Adrenal gland (tissue), 12 donors: Measurements from ENCODE around the gene UCHL3. TPM values are rescaled to one million over a fixed set of nuclear protein-coding genes. Genes with fewer than 3 reads are reported as not detected.

Source experiments
- DNase-seq, 7 donors: peaks; one replicate each; pipeline ENCODE4 v3.0.0-alpha.2; 2019 to 2020
- H3K27ac ChIP-seq, 5 donors: fragments of 200-600 bp; sonication (generic) in 4 of 5; 1 replicate in 3 of 5; 2 replicates in 2 of 5; pipeline versions ENCODE4 v1.5.1 to v1.8.0; 2016 to 2020; ENCODE audit warnings: mild to moderate bottlenecking in 1 of 5
- H3K27me3 ChIP-seq: fragments of 200-600 bp; 2 replicates; pipeline ENCODE4 v1.8.0; 2021
- H3K36me3 ChIP-seq, 2 donors: fragments of 200-600 bp; replicated peaks in 1 of 2; 1 replicate in 1 of 2; 2 replicates in 1 of 2; pipeline versions ENCODE4 v1.5.1 to v1.8.0; 2018 to 2022
- H3K4me1 ChIP-seq, 2 donors: fragments of 200-600 bp; replicated peaks in 1 of 2; 1 replicate in 1 of 2; 2 replicates in 1 of 2; pipeline versions ENCODE4 v1.5.1 to v1.8.0; 2018 to 2021
- H3K4me3 ChIP-seq, 4 donors: fragments of 200-600 bp; sonication (generic) in 3 of 4; one replicate each; pipeline ENCODE4 v1.5.1; 2016 to 2018
- H3K9me3 ChIP-seq, 3 donors: fragments of 200-600 bp; sonication (generic) in 1 of 3; replicated peaks in 1 of 3; 1 replicate in 2 of 3; 2 replicates in 1 of 3; pipeline versions ENCODE4 v1.5.1 to v1.8.0; 2016 to 2021
- CTCF ChIP-seq, 6 experiments: fragments of 450-650 bp in 4 of 6; fragments of 200-600 bp in 2 of 6; sonication (generic) in 1 of 6; IDR thresholded peaks; 1 replicate in 5 of 6; 2 replicates in 1 of 6; pipeline versions ENCODE4 v1.5.1 to v1.8.0; 2016 to 2021; ENCODE audit warnings: antibody characterized with exemption in 6 of 6, mild to moderate bottlenecking in 2 of 6, moderate library complexity in 1 of 6
- POLR2A ChIP-seq, 2 donors: fragments of 450-650 bp; IDR thresholded peaks; one replicate each; pipeline ENCODE4 v1.6.1; 2017; ENCODE audit warnings: antibody characterized with exemption in 2 of 2, mild to moderate bottlenecking in 2 of 2, moderate library complexity in 1 of 2
- WGBS, 4 donors: extraction: QIAGEN DNeasy Blood & Tissue Kit in 2 of 4; methylation state at CpG; one replicate each; pipeline versions ENCODE4 v1.1.5 to v1.1.7; 2013 to 2017; 5-methylcytosine and 5-hydroxymethylcytosine counted together
- intact Hi-C, 2 donors: fragments of 100-400 bp; cut with DNase I; formaldehyde crosslinking; loops; one replicate each; pipeline versions ENCODE4 v1.14.1 to v1.15.0; 2022 to 2023
- polyA plus RNA-seq, 3 donors: library from polyadenylated mRNA; stranded (reverse); fragments of 200-250 nt in 2 of 3; fragments of 350-450 nt in 1 of 3; fragmentation: Illumina TruSeq in 1 of 3; extraction: RNeasy Lipid Tissue Mini Kit (QIAGEN cat#74804) in 1 of 3; gene quantifications; one replicate each; pipeline ENCODE4 v1.2.3, GENCODE V29; 2013 to 2014
- total RNA-seq, 9 donors: library from RNA; depleted of rRNA in 4 of 9; stranded (reverse); fragments of >200 nt in 4 of 9; fragments of 120-200 nt in 1 of 9; fragmentation: NEBNext Ultra II Directional in 1 of 9; extraction: Animal tissue kit (Norgen Biotek cat#: 25700) in 1 of 9; gene quantifications; one replicate each; pipeline versions ENCODE4 v1.1.0 to v1.2.4, GENCODE V29; 2013 to 2023
- donor health status: healthy with polysubstance abuse.
- donor health status: Bipolar disorder and iron deficiency.
- donor health status: DM: yes; HTN: yes; CAD: no.
- donor health status: DM: no; HTN: no; CAD: no.
- donor health status: DM: no; HTN: no; CAD: no.
- donor health status: DM: yes; HTN: yes; CAD: no.

The UCHL3 gene
- total and polyA plus RNA-seq, 12 donors: 33.5 to 183 (median 62.7) TPM

- H3K27me3 ChIP-seq: no peaks in the 10 kb centered on the region
- DNase-seq: no peak
- peaks cover 0 to 3% of the 10 kb centered on the region in 2 donors for H3K36me3 ChIP-seq
- no peak overlapping the region for H3K27ac ChIP-seq
- TF ChIP-seq CTCF (IDR thresholded peaks at IDR 0.05) (no peak), POLR2A (IDR thresholded peaks at IDR 0.05) (no peak)
- intact Hi-C loops: no loop called here
- H3K4me3 ChIP-seq: no peak overlapping the region
- H3K4me1 ChIP-seq: peaks cover 0 to 41% of the 10 kb centered on the region in 2 donors
- H3K9me3 ChIP-seq: no peaks in the 10 kb centered on the region
Observed at GRCh38 chr13:75530549-75530961, 19.0 kb upstream of the UCHL3 start.

GRCh38 chr13:75533861-75534260, 15.7 kb upstream of the UCHL3 start:
- 56 to 61% (median 57%) methylated on average over 1 of the region's 1 CpG for WGBS, 4 donors
- Histone ChIP-seq H3K27ac (no peak overlapping the region), H3K4me3 (no peak overlapping the region), H3K4me1 (peaks cover 0 to 64% of the 10 kb centered on the region in 2 donors), H3K36me3 (peaks cover 0 to 3% of the 10 kb centered on the region in 2 donors), H3K27me3 (no peaks in the 10 kb centered on the region), H3K9me3 (no peaks in the 10 kb centered on the region)
- TF ChIP-seq CTCF (IDR thresholded peaks at IDR 0.05): no peak
- no peak for TF ChIP-seq POLR2A (IDR thresholded peaks at IDR 0.05)
- DNase-seq: no peak
- intact Hi-C loops: no loop called here

GRCh38 chr13:75537401-75538365, 11.9 kb upstream of the UCHL3 start, which contains the start of gene COMMD6:
COMMD6 (minus strand) TSS chr13:75537841; CDS start chr13:75537805, 36 bp downstream.
- peak; percentile 68 to 84 (median 78) for DNase-seq
- WGBS, 4 donors: 0 to 1% (median 0%) methylated on average over 38 to 51 of the region's 51 CpGs
- intact Hi-C loops: loop anchor here in 1 of 2 donors (5.0 kb wide), 1 partner anchor 50 kb away; no protein-coding TSS in a partner anchor

More at GRCh38 chr13:75537401-75538365, 11.9 kb upstream of the UCHL3 start, which contains the start of gene COMMD6:
- H3K36me3 ChIP-seq: peaks cover 0 to 3% of the 10 kb centered on the region in 2 donors
- no peaks in the 10 kb centered on the region for H3K27me3 ChIP-seq
- no peaks in the 10 kb centered on the region for H3K9me3 ChIP-seq
- peak within 1 kb of the TSS in 3 of 4 donors; percentile 28 to 83 (median 76) for H3K4me3 ChIP-seq
- H3K27ac ChIP-seq: peak within 1 kb of the TSS in 4 of 5 donors; percentile 41 to 85 (median 64)
- H3K4me1 ChIP-seq: peaks cover 0 to 53% of the 10 kb centered on the region in 2 donors
- TF ChIP-seq CTCF (IDR thresholded peaks at IDR 0.05) (peak; percentile 56 to 84 (median 72)), POLR2A (IDR thresholded peaks at IDR 0.05) (peak in 1 of 2 donors; percentile 82)
